ENCODE measurements around the gene KCNMA1.

Gene KCNMA1

GRCh38 chr10:77498210-77498609 is 139.4 kb downstream of the KCNMA1 start:
- in situ Hi-C loops (cut with HindIII; ENCODE audit: low sequenced_read_pairs): no loop called here

DNA sequence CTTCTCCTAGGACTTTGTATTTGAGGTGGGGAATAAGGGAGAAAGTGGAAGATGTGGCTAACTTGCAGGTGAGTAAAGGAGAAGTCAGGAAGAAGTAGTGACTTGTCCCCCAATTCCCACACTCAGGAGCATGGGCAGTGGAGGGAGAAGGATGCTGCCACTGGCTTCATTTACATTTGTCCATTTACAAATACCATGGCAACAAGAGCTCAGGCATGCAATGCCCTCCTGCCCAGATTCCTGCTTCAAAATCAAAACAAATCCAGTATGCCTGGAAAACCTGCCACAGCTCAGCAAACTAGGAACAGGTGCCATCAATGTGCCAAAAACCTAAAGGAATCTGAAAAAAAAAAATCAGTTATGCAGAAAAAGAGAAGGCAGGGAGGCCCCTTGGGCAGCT is 139.9 kb downstream of the KCNMA1 start:
- in situ Hi-C loops (cut with HindIII; ENCODE audit: low sequenced_read_pairs): no loop called here

- in situ Hi-C loops (cut with HindIII; ENCODE audit: low sequenced_read_pairs): no loop called here
Observed at GRCh38 chr10:77496941-77497420, 140.6 kb downstream of the KCNMA1 start.

- in situ Hi-C loops (cut with HindIII; ENCODE audit: low sequenced_read_pairs): loop anchor here (5.0 kb wide), 1 partner anchor 67 kb away; no protein-coding TSS in a partner anchor
Observed at GRCh38 chr10:77494756-77495541, 142.7 kb downstream of the KCNMA1 start.

DNA sequence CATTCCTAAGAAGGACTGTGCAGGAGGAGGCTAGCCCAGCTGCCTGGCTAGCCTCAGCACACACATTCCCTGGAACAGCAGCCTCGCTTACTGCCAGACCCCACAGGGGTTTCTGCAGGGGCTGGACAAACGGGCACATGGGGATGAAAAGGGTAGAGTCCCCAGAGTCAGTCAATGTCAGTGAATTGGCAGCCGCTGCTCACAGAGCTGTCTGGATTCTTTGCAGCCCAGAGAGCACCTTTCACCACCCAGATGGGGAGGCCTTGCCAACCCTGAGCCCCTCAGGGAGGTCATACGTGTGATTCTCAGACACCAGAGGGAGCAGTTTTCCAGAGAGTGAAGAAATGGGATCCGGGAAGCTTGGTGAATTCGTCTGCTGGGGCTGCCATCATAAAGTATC is 143.3 kb downstream of the KCNMA1 start:
- in situ Hi-C loops (cut with HindIII; ENCODE audit: low sequenced_read_pairs): loop anchor here (5.0 kb wide), 1 partner anchor 68 kb away; no protein-coding TSS in a partner anchor

DNA sequence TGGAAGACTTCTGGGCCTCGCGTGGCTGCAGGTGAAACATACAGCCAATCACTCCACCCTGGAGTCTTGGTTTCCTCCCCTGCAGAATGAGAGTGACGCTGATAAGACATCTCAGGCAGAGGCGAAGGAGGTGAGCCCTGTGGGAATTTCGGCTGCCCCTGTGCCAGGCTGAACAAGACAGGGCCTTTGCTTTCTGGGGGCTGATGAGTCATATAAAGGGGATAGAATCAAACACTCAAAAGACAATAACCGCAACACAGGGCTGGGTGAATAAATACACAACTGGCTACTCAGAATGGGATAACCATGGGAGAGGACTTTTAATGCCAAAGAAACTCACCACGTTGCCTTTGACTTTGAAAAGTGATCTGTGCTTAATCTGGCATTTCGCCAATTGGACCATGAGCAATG is 143.8 kb downstream of the KCNMA1 start:
- in situ Hi-C loops (cut with HindIII; ENCODE audit: low sequenced_read_pairs): loop anchor here (5.0 kb wide), 1 partner anchor 68 kb away; no protein-coding TSS in a partner anchor

- in situ Hi-C loops (cut with HindIII; ENCODE audit: low sequenced_read_pairs): loop anchor here (5.0 kb wide), 1 partner anchor 69 kb away; no protein-coding TSS in a partner anchor
Observed at GRCh38 chr10:77493239-77493806, 144.3 kb downstream of the KCNMA1 start.

DNA sequence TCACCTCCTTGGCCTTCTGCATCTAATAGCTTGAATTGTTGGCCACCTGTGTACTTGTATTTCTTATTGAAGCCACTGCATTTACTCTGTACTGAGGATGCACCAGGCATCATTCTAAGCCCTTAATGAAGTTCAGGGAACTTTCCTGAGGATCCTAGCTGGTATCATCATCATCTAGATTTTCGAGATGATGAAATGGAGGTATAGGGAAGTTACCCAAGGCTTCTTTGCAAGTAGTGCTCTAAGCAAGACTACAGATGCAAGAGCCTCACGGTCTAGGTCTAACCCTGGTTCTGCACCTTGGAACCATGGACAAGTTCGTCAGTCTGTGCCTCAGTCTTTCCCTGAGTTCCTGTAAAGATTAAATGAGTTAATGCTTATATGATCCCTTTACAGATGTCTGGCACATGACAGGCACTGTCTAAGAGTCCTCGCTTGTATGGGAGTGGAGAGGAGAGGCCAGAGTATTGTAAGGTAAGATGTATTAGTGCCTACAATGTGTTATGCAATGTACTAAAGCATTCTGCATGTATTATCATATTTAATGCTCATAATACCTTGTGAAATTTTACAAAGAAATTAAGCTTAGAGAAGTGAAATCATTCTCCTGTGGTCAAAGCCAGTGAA is 145.1 kb downstream of the KCNMA1 start:
- in situ Hi-C loops (cut with HindIII; ENCODE audit: low sequenced_read_pairs): loop anchor here (5.0 kb wide), 1 partner anchor 70 kb away; no protein-coding TSS in a partner anchor

GRCh38 chr10:77490534-77491314 is 146.9 kb downstream of the KCNMA1 start:
- in situ Hi-C loops (cut with HindIII; ENCODE audit: low sequenced_read_pairs): loop anchor here (5.0 kb wide), 1 partner anchor 72 kb away; no protein-coding TSS in a partner anchor

DNA sequence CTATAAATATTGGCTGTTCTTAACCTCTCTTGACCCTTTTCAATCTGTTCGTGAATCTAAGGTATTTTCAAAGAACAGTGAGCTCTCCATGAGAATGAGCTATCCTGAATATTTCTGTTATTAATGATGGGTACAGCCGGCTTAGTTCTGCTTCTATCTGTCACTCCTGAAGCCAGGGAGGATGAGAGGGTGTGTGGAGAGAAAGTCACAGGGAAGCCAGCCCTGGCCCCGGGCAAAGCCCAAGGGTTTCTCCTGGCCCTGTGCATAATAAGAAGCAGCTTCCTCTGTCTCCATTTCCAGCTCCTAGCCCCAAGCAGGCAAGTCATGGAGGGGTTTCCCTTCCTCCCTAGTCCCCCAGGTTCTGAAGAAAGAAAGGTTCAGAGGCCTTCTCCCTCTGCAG is 151.1 kb downstream of the KCNMA1 start:
- in situ Hi-C loops (cut with HindIII; ENCODE audit: low sequenced_read_pairs): no loop called here

- in situ Hi-C loops (cut with HindIII; ENCODE audit: low sequenced_read_pairs): no loop called here
Observed at GRCh38 chr10:77485847-77486246, 151.8 kb downstream of the KCNMA1 start.

DNA sequence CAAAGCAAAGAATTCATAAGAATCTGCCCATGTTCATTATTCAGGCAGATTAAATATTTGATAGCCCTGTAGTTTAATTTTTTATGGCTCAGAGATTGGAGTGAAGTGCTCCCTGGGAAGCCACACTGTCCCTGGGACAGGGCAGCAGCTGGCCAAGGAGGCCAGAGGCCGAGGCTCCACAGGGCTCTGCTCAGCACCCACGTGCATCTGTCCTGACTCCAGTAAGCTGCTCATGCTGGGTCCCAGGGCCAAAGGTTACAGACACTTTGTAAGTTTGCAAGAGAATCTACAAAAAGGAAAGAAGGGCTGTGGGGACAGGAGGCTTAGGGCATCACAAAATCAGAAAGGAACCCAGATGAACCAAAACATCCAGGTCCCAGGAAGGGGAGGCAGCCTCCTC is 155.5 kb downstream of the KCNMA1 start:
- in situ Hi-C loops (cut with HindIII; ENCODE audit: low sequenced_read_pairs): loop anchor here (5.0 kb wide), 3 partner anchors 65 to 230 kb away; partner anchors contain the start of gene KCNMA1

- in situ Hi-C loops (cut with HindIII; ENCODE audit: low sequenced_read_pairs): no loop called here
Observed at GRCh38 chr10:77479586-77479985, 158.0 kb downstream of the KCNMA1 start.

GRCh38 chr10:77478962-77479359 is 158.6 kb downstream of the KCNMA1 start:
- in situ Hi-C loops (cut with HindIII; ENCODE audit: low sequenced_read_pairs): no loop called here

DNA sequence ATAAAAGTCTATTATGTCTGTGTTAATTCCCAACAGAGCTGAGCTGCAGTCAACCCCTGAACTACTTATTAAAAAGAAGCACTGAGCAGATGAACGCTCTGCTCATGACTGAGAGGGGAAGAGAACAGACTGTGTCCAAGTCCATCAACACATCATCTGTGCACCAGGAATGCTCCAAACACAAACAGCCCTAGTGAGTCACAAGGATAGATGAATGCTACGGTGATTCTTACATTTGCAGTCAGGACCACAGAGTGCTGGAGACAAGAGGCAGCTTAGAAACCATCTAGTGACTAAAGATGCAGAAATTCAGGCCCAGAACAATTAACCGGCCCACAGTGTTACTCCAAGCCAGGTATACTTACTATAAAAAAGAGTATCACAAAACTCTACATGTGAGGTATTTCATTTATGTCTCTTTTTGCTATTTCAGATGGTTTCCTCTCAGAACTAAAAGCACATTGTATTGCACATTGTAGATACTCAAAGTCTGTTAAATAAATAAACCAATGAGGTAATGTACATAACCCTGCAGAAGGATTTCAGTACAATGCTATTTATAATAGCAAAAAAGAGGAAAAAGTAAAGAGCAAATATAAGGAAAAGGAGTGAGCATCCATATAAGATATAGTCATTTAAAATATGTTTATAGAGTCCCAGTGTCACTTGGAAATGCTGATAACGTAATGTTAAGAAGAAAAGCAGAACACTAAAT is 159.2 kb downstream of the KCNMA1 start:
- in situ Hi-C loops (cut with HindIII; ENCODE audit: low sequenced_read_pairs): no loop called here

GRCh38 chr10:77475522-77475921 is 162.1 kb downstream of the KCNMA1 start:
- in situ Hi-C loops (cut with HindIII; ENCODE audit: low sequenced_read_pairs): no loop called here

DNA sequence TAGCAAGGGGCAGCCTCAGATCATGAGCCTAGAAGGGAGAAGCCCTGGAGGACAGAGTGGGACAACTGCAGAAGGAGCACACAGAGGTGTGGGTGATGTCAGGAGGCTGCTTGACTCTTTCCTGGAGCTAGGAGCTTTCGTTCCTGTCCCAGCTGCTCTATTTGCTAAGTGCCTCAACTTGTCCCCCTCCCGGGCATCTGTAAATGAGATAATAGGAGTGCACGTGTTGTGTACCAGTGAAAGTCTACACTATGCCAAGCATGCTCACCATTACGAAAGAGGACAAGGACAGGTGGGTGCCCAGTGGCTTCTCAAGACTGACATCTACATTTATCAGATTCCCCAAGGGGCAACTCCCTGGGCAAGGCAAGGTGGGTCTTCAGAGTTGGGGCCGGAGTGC is 162.7 kb downstream of the KCNMA1 start:
- in situ Hi-C loops (cut with HindIII; ENCODE audit: low sequenced_read_pairs): no loop called here

DNA sequence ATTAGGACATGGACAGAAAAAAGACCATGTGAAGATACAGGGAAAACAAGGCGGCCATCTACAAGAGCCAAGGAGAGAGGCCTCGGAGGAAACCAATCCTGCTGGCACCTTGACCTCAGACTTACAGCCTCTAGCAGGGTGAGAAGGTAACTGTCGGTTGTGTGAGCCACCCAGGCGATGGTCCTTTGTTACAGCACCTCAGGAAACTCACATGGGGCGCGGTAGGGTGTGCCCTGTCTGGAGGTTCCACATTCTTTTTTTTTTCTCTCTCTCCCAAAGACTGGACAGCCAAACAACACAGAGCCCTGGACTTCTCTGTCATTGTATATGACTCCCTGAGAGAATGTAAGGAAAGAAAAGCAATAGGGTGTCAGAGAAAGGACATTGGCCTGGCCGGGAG is 163.2 kb downstream of the KCNMA1 start:
- in situ Hi-C loops (cut with HindIII; ENCODE audit: low sequenced_read_pairs): no loop called here

DNA sequence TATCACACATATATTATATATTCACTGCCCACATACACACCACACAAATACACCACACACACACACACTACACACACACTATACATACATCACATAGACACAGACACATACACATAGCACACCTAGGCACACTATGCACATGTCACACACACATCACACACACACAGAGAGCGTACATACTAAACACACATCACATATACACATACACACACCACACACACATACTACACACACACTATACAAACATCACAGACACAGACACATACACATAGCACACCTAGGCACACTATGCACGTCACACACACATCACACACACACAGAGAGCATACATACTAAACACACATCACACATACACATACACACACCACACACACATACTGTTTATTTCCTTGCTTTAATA is 165.5 kb downstream of the KCNMA1 start:
- in situ Hi-C loops (cut with HindIII; ENCODE audit: low sequenced_read_pairs): no loop called here

DNA sequence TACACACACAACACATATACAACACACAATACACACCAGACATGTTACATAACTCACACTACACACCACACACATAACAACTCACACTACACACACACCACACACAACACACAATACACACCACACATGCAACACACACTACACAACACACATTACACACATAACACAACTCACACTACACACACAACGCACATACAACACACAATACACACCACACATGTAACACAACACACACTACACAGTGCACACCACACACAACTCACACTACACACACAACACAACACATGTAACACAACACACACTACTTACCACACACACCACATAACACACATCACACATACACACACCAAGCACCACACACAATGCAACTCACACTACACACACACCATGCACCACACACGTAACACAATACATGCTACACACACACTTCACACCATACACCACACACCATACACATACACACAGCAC is 166.5 kb downstream of the KCNMA1 start:
- in situ Hi-C loops (cut with HindIII; ENCODE audit: low sequenced_read_pairs): no loop called here
